OCI-LY7 (cell line): ENCODE measurements around the gene LPA. TPM values are rescaled to one million over a fixed set of nuclear protein-coding genes. Genes with fewer than 3 reads are reported as not detected.
"Not testable (repeated sequence)": the region's sequence is repeated elsewhere in the genome, so short reads cannot be mapped to it uniquely, and the experiment has no call there.

Source experiments
- BruUV-seq: library from RNA; stranded (reverse); fragments of 400-500 nt; replicated peaks from 2 replicates; lab custom pipeline; 2021; lab: Mats Ljungman, UMichigan
- CTCF ChIA-PET: fragments of 300-600 bp; sonication (Branson Sonifier 250); formaldehyde crosslinking; loops from one replicate; lab custom pipeline; 2022; ENCODE audit warnings: antibody characterized with exemption; ENCODE audit not compliant: unreplicated experiment; lab: Charles Lee
- POLR2A ChIA-PET: fragments of 300-600 bp; sonication (Branson Sonifier 250); formaldehyde crosslinking; loops from one replicate; lab custom pipeline; 2022; ENCODE audit warnings: antibody characterized with exemption; lab: Charles Lee
- DNase-seq: peaks from one replicate; pipeline ENCODE4 v3.0.0-alpha.2; 2015; ENCODE audit warnings: low spot score
- H2AFZ ChIP-seq: fragments of 200-600 bp; sonication (generic), shearing (Covaris generic); 2 replicates; pipeline ENCODE4 v1.6.1; 2014; ENCODE audit warnings: mild to moderate bottlenecking, antibody characterized with exemption, low read length, moderate library complexity
- H3K27ac ChIP-seq: fragments of 200-600 bp; sonication (generic); 2 replicates; pipeline ENCODE4 v1.5.1; 2014; ENCODE audit warnings: mixed run types, low read depth, mild to moderate bottlenecking, moderate library complexity, low read length, inconsistent platforms; ENCODE audit not compliant: poor library complexity, severe bottlenecking
- H3K36me3 ChIP-seq: fragments of 200-600 bp; sonication (generic); 2 replicates; pipeline ENCODE4 v1.6.1; 2014; ENCODE audit warnings: mild to moderate bottlenecking, antibody characterized with exemption, low read length, moderate library complexity, mixed read lengths; ENCODE audit not compliant: insufficient read depth
- H3K4me1 ChIP-seq: fragments of 200-600 bp; sonication (generic); 2 replicates; pipeline ENCODE4 v1.5.1; 2014; ENCODE audit warnings: mild to moderate bottlenecking, low read length; ENCODE audit not compliant: insufficient read depth, poor library complexity, severe bottlenecking
- H3K4me2 ChIP-seq: fragments of 200-600 bp; sonication (generic); 2 replicates; pipeline ENCODE4 v1.6.1; 2014; ENCODE audit warnings: mild to moderate bottlenecking, low read length
- H3K4me3 ChIP-seq: fragments of 200-600 bp; sonication (generic); 2 replicates; pipeline ENCODE4 v1.5.1; 2014; ENCODE audit warnings: mild to moderate bottlenecking, low read depth, low read length; ENCODE audit not compliant: poor library complexity, severe bottlenecking
- H3K79me2 ChIP-seq: fragments of 200-600 bp; sonication (generic); 2 replicates; pipeline ENCODE4 v1.6.1; 2016; ENCODE audit warnings: low read depth, mild to moderate bottlenecking, low read length, moderate library complexity, mixed read lengths; ENCODE audit not compliant: insufficient read depth
- H3K9me2 ChIP-seq: fragments of 200-600 bp; sonication (generic); 2 replicates; pipeline ENCODE4 v1.6.1; 2016; ENCODE audit warnings: mild to moderate bottlenecking, low read length, mixed read lengths; ENCODE audit not compliant: insufficient read depth
- H3K9me3 ChIP-seq: fragments of 200-600 bp; sonication (generic); 2 replicates; pipeline ENCODE4 v1.6.1; 2014; ENCODE audit warnings: mild to moderate bottlenecking, mixed run types, low read length, mixed read lengths
- H4K20me1 ChIP-seq: fragments of 200-600 bp; sonication (generic); 2 replicates; pipeline ENCODE4 v1.6.1; 2014; ENCODE audit warnings: mild to moderate bottlenecking, antibody characterized with exemption, low read length, moderate library complexity, mixed read lengths; ENCODE audit not compliant: insufficient read depth
- EZH2phosphoT487 ChIP-seq: fragments of 200-600 bp; sonication (generic); IDR thresholded peaks from 2 replicates; pipeline ENCODE4 v1.6.1; 2018; ENCODE audit warnings: low read depth, borderline replicate concordance, mild to moderate bottlenecking, mixed run types, antibody characterized with exemption, low read length, moderate library complexity, mixed read lengths
- intact Hi-C: fragments of 100-400 bp; cut with micrococcal nuclease; formaldehyde crosslinking; loops from one replicate; pipeline ENCODE4 v1.10.0; 2022; ENCODE audit not compliant: unreplicated experiment
- total RNA-seq, 2 experiments: library from RNA; depleted of rRNA in 1 of 2; stranded (reverse); fragments of >200 nt in 1 of 2; shearing (Covaris generic) in 1 of 2; gene quantifications; 2 replicates each; pipeline ENCODE4 v1.2.3, GENCODE V29; 2014 to 2022
- TF ChIP-seq, protein P1 (sequence below): fragments of 200-600 bp; sonication (generic); conservative IDR thresholded peaks from 2 replicates; pipeline ENCODE4 v1.5.1; 2014; ENCODE audit warnings: mild to moderate bottlenecking, antibody characterized with exemption, low read length, moderate library complexity, mixed read lengths

LPA gene
- total RNA-seq, 2 experiments from 2014 or later: not detected

DNA sequence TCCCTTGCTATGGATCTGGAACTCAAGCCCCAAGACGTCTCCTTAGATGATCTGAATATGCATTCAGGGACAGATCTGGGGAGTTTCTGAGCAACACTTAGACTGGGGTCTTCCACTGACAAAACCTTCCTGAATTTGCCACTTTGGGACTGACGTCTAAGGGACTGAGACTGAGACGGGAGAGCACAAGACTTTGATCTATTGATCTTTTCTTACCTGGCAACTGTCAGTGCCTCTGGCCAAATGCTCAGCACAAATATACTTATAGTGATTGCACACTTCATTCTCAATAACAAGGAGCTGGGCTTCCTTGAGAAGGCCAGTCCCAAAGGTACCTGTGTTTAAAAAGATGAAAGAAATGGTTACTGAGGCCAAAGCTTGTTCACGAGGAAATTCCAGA, 131.8 kb downstream of the LPA start:
- no peaks in the 10 kb centered on the region for H3K79me2 ChIP-seq
- H3K9me3 ChIP-seq: no peaks in the 10 kb centered on the region
- H3K27ac ChIP-seq: no peak overlapping the region
- no peak overlapping the region for H2AFZ ChIP-seq
- no peaks in the 10 kb centered on the region for H3K9me2 ChIP-seq
- no TSS peak for BruUV-seq
- no peak overlapping the region for H3K4me2 ChIP-seq
- no peaks in the 10 kb centered on the region for H3K36me3 ChIP-seq
- TF ChIP-seq EZH2phosphoT487: no peak
- TF ChIP-seq, protein P1, sequence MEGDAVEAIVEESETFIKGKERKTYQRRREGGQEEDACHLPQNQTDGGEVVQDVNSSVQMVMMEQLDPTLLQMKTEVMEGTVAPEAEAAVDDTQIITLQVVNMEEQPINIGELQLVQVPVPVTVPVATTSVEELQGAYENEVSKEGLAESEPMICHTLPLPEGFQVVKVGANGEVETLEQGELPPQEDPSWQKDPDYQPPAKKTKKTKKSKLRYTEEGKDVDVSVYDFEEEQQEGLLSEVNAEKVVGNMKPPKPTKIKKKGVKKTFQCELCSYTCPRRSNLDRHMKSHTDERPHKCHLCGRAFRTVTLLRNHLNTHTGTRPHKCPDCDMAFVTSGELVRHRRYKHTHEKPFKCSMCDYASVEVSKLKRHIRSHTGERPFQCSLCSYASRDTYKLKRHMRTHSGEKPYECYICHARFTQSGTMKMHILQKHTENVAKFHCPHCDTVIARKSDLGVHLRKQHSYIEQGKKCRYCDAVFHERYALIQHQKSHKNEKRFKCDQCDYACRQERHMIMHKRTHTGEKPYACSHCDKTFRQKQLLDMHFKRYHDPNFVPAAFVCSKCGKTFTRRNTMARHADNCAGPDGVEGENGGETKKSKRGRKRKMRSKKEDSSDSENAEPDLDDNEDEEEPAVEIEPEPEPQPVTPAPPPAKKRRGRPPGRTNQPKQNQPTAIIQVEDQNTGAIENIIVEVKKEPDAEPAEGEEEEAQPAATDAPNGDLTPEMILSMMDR: no peak
- intact Hi-C loops: loop anchor here (5.0 kb wide), 1 partner anchor 395 kb away; no protein-coding TSS in a partner anchor
- DNase-seq: no peak
- H4K20me1 ChIP-seq: no peaks in the 10 kb centered on the region
- POLR2A ChIA-PET: no interaction called here
- H3K4me3 ChIP-seq: no peak overlapping the region
- CTCF ChIA-PET: interaction anchor here (0.6 kb wide), 1 partner anchor 680 kb away, joined by 3 read pairs; no protein-coding TSS in a partner anchor
- no peaks in the 10 kb centered on the region for H3K4me1 ChIP-seq

DNA sequence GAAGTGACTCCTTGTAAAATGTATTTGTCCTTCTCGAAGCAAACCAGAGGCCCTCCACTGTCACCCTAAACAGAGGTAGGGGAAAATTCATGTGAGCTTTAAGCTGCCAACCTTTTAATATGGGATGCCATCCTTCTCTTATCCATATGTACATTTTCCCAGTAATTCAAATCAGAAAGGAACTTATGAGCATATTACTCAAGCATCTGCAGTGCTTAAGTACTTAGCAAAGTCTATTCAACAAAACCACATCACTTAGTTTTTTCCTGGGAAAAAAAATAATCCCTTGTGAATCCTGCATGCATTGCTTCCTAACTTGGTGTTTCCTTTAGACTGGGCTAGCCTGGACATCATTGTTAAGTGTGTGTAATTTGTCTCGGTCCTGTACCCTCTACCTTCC, 132.2 kb downstream of the LPA start:
- CTCF ChIA-PET: interaction anchor here (0.6 kb wide), 1 partner anchor 679 kb away, joined by 3 read pairs; no protein-coding TSS in a partner anchor
- Histone ChIP-seq H3K9me2 (no peaks in the 10 kb centered on the region), H2AFZ (no peak overlapping the region), H3K36me3 (no peaks in the 10 kb centered on the region), H4K20me1 (no peaks in the 10 kb centered on the region), H3K9me3 (no peaks in the 10 kb centered on the region), H3K4me1 (no peaks in the 10 kb centered on the region), H3K4me2 (no peak overlapping the region), H3K79me2 (no peaks in the 10 kb centered on the region), H3K4me3 (no peak overlapping the region), H3K27ac (no peak overlapping the region)
- BruUV-seq: no TSS peak
- no peak for DNase-seq
- POLR2A ChIA-PET: no interaction called here
- intact Hi-C loops: loop anchor here (5.0 kb wide), 1 partner anchor 395 kb away; no protein-coding TSS in a partner anchor
- no peak for TF ChIP-seq EZH2phosphoT487

GRCh38 chr6:160529524-160529923, 134.6 kb downstream of the LPA start:
- H3K9me2 ChIP-seq, H3K27ac ChIP-seq, H4K20me1 ChIP-seq, H3K4me2 ChIP-seq, H3K36me3 ChIP-seq, BruUV-seq, CTCF ChIA-PET, H2AFZ ChIP-seq, H3K79me2 ChIP-seq, intact Hi-C loops, DNase-seq, H3K4me1 ChIP-seq, H3K9me3 ChIP-seq, POLR2A ChIA-PET, H3K4me3 ChIP-seq: not testable (repeated sequence)

DNA sequence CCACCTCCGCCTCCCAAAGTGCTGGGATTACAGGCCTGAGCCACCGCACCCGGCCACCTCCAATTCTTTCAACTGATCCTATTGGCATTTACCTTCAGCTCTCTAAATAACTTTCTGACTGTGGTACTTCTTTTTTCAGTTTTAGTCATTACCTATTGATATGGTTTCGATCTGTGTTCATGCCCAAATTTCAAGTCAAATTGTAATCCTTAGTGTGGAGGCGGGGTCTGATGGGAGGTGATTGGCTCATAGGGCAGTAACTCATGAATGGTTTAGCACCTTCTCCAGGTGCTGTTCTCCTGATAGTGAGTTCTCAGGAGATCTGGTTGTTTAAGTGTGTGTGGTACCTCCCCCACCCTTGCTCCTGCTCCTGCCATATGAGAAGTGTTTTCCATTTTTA, 140.9 kb downstream of the LPA start:
- H3K79me2 ChIP-seq: no peaks in the 10 kb centered on the region
- no peak overlapping the region for H2AFZ ChIP-seq
- ChIA-PET CTCF (no interaction called here), POLR2A (no interaction called here)
- no peaks in the 10 kb centered on the region for H3K9me2 ChIP-seq
- H3K4me1 ChIP-seq: no peaks in the 10 kb centered on the region
- no peak for DNase-seq
- BruUV-seq: no TSS peak
- intact Hi-C loops: loop anchor here (5.0 kb wide), 2 partner anchors 244 to 849 kb away; no protein-coding TSS in a partner anchor
- no peak overlapping the region for H3K4me3 ChIP-seq
- no peak overlapping the region for H3K4me2 ChIP-seq
- no peaks in the 10 kb centered on the region for H4K20me1 ChIP-seq
- H3K9me3 ChIP-seq: no peaks in the 10 kb centered on the region
- H3K36me3 ChIP-seq: no peaks in the 10 kb centered on the region
- H3K27ac ChIP-seq: no peak overlapping the region
- TF ChIP-seq, protein P1: no peak
- TF ChIP-seq EZH2phosphoT487: no peak
